Adrenal gland (tissue), 5 donors: ENCODE measurements around the gene HGS.

ENCODE experiments used
- CTCF ChIP-seq, 6 experiments: fragments of 450-650 bp in 4 of 6; fragments of 200-600 bp in 2 of 6; sonication (generic) in 1 of 6; IDR thresholded peaks; 1 replicate in 5 of 6; 2 replicates in 1 of 6; pipeline versions ENCODE4 v1.5.1 to v1.8.0; 2016 to 2021; ENCODE audit warnings: antibody characterized with exemption in 6 of 6, mild to moderate bottlenecking in 2 of 6, moderate library complexity in 1 of 6
- POLR2A ChIP-seq, 2 donors: fragments of 450-650 bp; IDR thresholded peaks; one replicate each; pipeline ENCODE4 v1.6.1; 2017; ENCODE audit warnings: antibody characterized with exemption in 2 of 2, mild to moderate bottlenecking in 2 of 2, moderate library complexity in 1 of 2
- donor health status: DM: no; HTN: no; CAD: no.

- no peak for TF ChIP-seq CTCF (IDR thresholded peaks at IDR 0.05)
- TF ChIP-seq POLR2A (IDR thresholded peaks at IDR 0.05): no peak
These were observed 7.4 kb downstream of the HGS start for GRCh38 chr17:81691196-81691595.
